Stimulated activated CD8-positive, alpha-beta memory T cell treated with anti-CD3 and anti-CD28 coated beads, Interleukin-15, amount 100 ng/mL, for 1 hour (primary cell): Measurements from ENCODE around the gene ADAMTSL2.
"Not testable (repeated sequence)": the region's sequence is repeated elsewhere in the genome, so short reads cannot be mapped to it uniquely, and the experiment has no call there.

Experiments used
- DNase-seq: peaks from one replicate; pipeline ENCODE4 v3.0.0-alpha.2; 2020; ENCODE audit warnings: low read depth

Gene ADAMTSL2

DNA sequence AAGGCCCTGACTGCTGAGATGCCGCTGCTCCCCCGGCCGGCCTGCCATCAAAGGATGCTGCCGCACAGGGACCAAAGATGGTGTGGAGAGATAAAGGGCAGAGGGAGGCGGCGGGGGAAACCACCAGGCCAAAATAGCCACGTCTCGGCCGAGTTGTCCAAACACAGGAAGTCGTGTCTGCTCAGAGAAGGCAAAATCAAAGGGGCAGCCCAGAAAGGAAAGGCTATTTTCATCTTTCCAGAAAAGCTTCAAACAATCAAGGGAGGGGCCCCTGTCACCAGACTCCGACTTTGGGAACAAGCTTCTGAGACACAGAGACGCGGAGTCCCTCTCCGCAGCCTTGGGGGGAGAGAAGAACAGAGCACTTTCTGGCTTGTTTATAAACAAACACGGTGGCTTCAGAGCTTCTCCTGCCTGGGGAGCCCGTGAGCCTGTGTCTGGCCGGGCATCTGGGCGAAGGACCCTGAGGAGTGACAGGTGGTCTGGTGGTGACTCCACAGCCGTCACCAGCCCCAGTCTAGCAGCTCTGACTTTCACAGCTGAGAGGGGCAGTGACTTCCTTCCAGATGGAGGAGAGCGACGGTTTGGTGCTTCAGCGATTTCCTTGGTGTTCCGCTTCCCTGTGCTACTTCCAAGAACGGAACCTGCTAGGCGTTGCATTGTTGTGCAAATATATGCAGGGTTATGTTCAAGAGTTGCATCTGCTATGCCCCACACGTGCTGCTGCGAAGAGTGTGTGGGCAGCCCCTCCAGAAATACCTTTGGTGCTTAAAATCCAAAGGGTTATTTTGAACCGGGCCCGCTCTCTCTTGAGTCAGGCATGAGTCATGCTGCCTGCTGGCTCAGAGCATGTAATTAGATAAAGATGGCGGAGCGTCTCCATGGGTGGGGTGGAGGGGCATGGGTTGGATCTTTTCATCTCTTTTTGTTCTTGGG lies 24.0 kb downstream of the ADAMTSL2 start:
- DNase-seq = no peak

DNA sequence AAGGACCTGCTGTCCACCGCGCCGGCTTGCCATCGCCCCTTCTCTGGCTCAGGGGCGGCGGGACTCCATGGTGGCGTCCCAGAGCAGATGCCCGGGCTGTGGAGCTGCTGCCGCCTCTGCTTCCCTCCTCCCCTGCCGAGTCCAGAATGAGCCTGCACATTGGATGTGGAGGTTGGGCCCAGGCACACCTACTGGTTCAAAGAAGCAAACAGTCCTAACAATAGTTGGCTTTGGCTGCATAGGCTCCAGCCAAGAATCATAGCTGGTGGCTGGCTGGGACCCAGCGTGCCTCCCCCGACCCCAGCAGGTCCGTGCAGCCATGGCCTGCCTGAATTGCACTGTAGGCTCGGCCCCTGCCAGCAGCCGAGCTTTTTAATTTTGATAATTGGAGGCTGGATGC lies 25.8 kb downstream of the ADAMTSL2 start:
- DNase-seq = no peak

DNA sequence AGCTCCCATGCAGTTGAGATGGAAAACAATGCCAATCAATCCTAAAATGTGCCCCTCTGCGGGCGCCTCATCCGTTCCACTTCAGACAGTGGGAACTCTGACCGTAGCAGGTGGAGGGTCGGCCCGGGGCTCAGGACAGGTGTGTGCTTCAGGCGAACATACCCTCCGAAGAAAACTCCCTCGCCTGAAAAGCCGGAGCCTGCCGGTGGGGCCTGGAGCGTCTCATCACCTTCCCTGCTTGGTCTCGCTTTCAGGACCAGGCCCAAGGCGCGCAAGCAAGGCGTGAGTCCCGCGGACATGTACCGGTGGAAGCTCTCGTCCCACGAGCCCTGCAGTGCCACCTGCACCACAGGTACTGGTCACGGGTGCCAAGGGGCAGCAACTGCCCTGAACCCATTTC lies 26.4 kb downstream of the ADAMTSL2 start:
- DNase-seq = no peak

DNA sequence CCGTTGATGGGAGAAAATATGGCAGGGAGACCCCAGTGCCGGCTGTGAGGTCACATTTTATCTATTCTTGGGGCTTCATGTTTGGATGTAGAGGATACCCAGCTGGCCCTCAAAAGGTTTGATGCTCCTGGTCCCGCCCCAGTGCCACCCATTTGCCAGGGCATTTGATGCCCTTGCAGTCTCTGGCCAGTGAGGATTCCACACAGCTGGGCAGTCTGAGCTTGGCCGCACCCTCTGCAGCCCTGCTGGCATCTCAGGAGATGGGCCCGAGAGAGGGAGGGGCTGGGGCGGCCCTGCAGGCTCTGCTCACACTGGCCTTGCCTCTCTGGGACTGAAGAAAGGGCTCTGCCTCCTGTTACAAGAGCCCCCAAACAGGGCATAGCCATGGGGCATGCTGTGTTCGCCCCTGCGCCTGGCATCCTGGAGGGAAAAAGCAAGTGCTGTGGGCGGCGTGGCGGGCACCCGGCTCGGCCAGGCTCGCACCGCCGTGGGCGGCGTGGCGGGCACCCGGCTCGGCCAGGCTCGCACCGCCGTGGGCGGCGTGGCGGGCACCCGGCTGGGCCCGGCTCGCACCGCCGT lies 27.6 kb downstream of the ADAMTSL2 start:
- DNase-seq = no peak

DNA sequence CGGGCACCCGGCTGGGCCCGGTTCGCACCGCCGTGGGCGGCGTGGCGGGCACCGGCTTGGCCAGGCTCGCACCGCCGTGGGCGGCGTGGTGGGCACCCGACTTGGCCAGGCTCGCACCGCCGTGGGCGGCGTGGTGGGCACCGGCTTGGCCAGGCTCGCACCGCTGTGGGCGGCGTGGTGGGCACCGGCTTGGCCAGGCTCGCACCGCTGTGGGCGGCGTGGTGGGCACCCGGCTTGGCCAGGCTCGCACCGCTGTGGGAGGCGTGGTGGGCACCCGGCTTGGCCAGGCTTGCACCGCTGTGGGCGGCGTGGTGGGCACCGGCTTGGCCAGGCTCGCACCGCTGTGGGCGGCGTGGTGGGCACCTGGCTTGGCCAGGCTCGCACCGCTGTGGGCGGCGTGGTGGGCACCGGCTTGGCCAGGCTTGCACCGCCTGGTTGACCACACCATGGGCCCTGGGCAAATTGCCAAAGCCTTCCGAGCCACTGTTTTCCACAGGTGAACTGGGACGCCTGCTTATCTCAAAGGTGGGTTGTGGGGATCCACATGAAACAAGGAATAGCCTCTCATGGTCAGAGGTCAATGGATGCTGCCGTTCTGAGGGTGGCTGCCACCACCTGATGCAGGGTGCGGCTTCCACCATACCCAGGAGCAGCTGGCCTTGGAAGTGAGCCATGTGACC lies 28.2 kb downstream of the ADAMTSL2 start:
- DNase-seq = no peak

GRCh38 chr9:133563291-133563796 lies 28.8 kb downstream of the ADAMTSL2 start:
- DNase-seq = no peak

GRCh38 chr9:133563814-133564213 lies 29.3 kb downstream of the ADAMTSL2 start:
- DNase-seq = not testable (repeated sequence)

GRCh38 chr9:133564451-133565116 lies 30.1 kb downstream of the ADAMTSL2 start:
- DNase-seq = no peak

- DNase-seq = no peak
Observed at GRCh38 chr9:133566382-133566781, 31.9 kb downstream of the ADAMTSL2 start.

- DNase-seq = no peak
Observed at GRCh38 chr9:133566817-133567216, 32.3 kb downstream of the ADAMTSL2 start.

- DNase-seq = no peak
Observed at GRCh38 chr9:133568186-133568585, 33.7 kb downstream of the ADAMTSL2 start.

DNA sequence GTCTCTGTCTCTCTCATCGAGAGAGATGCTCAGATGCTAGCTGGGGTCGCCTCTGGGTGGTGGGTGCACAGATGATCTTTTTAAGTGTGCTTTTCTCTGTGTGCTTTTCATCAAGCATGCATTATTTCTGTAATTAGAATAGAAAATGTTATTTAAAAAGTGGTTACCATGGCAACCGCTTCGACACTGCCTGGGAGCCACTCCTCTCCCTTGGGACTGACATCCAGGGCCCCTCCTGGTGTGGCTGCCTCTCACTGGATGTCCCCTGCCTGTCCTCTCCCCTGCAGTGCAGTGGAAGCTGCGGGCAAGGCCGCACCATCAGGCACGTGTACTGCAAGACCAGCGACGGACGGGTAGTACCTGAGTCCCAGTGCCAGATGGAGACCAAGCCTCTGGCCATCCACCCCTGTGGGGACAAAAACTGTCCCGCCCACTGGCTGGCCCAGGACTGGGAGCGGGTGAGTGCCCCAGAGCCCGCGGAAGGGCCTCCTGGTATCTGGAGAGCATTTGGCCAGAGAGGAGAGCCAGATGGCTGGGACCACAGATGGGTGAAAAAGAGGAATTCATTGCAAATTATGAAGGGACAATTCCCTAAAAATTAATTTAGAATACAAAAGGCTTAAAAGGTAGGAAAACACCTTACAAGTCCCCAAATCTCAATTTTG lies 34.7 kb downstream of the ADAMTSL2 start:
- no peak for DNase-seq

DNA sequence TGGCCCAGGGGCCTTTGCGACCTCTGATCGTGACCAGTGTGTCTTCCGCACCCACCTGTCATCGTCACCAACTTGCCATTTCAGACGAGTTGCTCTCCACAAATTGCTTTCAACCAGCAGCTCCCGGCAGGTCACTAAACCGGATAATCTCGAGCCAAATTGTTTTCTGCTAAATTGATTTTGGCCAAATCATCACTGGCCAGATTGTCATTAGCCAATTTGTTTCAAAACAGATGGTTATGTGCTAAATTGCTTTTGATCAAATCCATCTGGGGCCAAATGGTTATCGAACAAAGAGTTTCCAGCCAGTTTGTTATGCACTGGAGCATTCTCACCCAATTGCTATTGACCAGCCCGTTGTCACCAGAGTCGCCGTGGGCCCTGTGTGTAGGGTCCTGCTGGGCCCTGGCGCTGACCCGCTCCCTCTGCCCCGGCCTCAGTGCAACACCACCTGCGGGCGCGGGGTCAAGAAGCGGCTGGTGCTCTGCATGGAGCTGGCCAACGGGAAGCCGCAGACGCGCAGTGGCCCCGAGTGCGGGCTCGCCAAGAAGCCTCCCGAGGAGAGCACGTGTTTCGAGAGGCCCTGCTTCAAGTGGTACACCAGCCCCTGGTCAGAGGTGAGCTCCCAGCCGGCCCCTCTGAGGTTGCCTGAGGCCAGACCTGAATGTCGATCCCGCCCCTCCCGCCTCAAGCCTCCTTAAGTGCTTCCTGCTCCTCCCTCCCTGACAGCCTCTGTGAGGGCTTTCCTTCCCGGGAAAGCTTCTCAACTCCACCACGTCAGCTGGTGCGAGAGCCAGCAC lies 35.6 kb downstream of the ADAMTSL2 start:
- DNase-seq = no peak

GRCh38 chr9:133570691-133571080 lies 36.2 kb downstream of the ADAMTSL2 start:
- DNase-seq = no peak

DNA sequence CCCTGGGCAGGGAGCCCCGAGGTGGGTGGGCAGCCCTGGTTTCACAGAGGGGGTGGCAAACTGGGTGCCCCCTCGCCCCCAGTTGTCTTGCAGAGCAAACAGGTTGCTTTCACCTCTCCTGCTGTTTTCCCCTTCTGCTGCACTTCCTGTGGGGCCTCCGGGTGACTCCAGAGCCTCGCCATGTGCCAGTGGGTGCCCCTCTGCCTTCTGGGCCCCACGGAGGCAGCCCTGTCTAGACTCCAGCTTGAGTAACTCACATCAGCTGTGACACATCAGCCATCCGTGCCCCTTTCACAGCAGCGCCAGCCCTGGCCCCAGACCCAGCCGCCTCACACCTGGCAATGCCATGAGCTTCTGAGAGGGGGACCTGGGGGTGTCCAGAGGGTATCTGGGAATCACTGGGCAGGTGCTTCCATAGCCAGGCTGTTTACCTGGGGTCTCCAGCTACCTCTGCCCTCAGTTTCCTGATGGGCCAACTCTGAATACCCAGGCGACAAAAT lies 36.9 kb downstream of the ADAMTSL2 start:
- DNase-seq = no peak

DNA sequence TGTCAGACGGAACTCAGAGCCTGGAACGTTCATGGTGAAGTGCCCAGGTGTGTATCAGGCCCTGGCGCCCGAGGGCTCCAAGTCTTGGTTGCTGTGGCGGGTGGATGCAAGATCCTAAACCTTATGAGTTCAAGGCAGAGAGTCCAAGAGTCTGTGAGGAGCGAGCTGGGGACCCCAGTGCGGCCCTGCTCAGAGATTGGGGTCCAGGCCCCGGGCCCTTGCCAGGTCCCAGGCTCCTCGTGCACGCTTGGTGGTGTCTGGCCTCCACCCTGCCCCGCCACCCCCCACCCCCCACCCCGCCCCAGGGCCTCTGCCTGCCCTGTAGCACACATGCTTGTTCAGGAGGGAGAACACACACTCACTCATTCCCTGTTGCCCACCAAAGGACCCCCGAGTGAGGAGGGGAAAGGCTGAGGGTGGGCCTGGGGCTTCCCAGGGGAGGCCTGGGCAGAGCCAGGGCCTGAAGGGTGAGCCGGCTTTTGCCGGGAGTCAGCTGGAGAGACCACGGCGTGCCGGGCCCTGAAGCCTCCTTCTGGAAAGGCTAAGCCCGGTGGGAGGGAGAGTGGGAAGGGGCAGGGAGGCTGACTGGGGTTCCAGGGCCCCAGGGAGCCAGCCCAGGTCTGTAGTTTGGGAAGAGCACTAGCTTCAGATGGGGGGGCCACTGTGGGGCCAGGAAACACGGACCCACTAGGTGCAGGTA lies 37.5 kb downstream of the ADAMTSL2 start:
- no peak for DNase-seq

GRCh38 chr9:133572821-133573361 lies 38.4 kb downstream of the ADAMTSL2 start:
- no peak for DNase-seq

- DNase-seq = no peak
Observed at GRCh38 chr9:133573791-133574515, 39.4 kb downstream of the ADAMTSL2 start.

- no peak for DNase-seq
Observed at GRCh38 chr9:133574771-133575170, 40.3 kb downstream of the ADAMTSL2 start.
